Measurements from ENCODE around the gene HBP1.
"Not testable (repeated sequence)": the region's sequence is repeated elsewhere in the genome, so short reads cannot be mapped to it uniquely, and the experiment has no call there.

The HBP1 gene

GRCh38 chr7:107168233-107169119 is at the start of gene HBP1:
Gene HBP1 (plus strand): TSS chr7:107169003. CDS start chr7:107179894, 10,891 bp downstream.
- peak; percentile 100 for DNase-seq

- DNase-seq: no peak
These were observed 49.3 kb upstream of the HBP1 start for GRCh38 chr7:107119376-107120105.

GRCh38 chr7:107122486-107122911 is 46.3 kb upstream of the HBP1 start:
- no peak for DNase-seq

GRCh38 chr7:107123392-107123791 is 45.4 kb upstream of the HBP1 start:
- DNase-seq: no peak

GRCh38 chr7:107125475-107125874 is 43.3 kb upstream of the HBP1 start:
- peak; percentile 95 for DNase-seq

GRCh38 chr7:107128217-107128616 is 40.6 kb upstream of the HBP1 start:
- DNase-seq: no peak

GRCh38 chr7:107128748-107129147 is 40.1 kb upstream of the HBP1 start:
- no peak for DNase-seq

GRCh38 chr7:107130487-107131220 is 38.1 kb upstream of the HBP1 start:
- DNase-seq: no peak

- no peak for DNase-seq
These were observed 35.4 kb upstream of the HBP1 start for GRCh38 chr7:107133396-107133795.

GRCh38 chr7:107138696-107139420 is 29.9 kb upstream of the HBP1 start:
- DNase-seq: no peak

GRCh38 chr7:107143875-107144274 is 24.9 kb upstream of the HBP1 start:
- not testable (repeated sequence) for DNase-seq

GRCh38 chr7:107145067-107145838 is 23.6 kb upstream of the HBP1 start:
- DNase-seq: no peak

GRCh38 chr7:107147464-107148393 is 21.1 kb upstream of the HBP1 start:
- no peak for DNase-seq

- DNase-seq: no peak
These were observed 20.1 kb upstream of the HBP1 start for GRCh38 chr7:107148721-107149120.

- DNase-seq: no peak
These were observed 18.9 kb upstream of the HBP1 start for GRCh38 chr7:107149863-107150262.

- DNase-seq: peak; percentile 77
These were observed 18.3 kb upstream of the HBP1 start for GRCh38 chr7:107150375-107151073.

- DNase-seq: no peak
These were observed 17.3 kb upstream of the HBP1 start for GRCh38 chr7:107151538-107151937.

- no peak for DNase-seq
These were observed 16.8 kb upstream of the HBP1 start for GRCh38 chr7:107152011-107152410.

GRCh38 chr7:107154826-107155225 is 14.0 kb upstream of the HBP1 start:
- no peak for DNase-seq

GRCh38 chr7:107155726-107156125 is 13.1 kb upstream of the HBP1 start:
- not testable (repeated sequence) for DNase-seq

Data from NCI-H2227 treated with DMSO at 0.1 percent for 48 hours (cell line).